ENCODE measurements around the gene OR2T8.

OR2T8 gene, protein sequence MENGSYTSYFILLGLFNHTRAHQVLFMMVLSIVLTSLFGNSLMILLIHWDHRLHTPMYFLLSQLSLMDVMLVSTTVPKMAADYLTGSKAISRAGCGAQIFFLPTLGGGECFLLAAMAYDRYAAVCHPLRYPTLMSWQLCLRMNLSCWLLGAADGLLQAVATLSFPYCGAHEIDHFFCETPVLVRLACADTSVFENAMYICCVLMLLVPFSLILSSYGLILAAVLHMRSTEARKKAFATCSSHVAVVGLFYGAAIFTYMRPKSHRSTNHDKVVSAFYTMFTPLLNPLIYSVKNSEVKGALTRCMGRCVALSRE

DNA sequence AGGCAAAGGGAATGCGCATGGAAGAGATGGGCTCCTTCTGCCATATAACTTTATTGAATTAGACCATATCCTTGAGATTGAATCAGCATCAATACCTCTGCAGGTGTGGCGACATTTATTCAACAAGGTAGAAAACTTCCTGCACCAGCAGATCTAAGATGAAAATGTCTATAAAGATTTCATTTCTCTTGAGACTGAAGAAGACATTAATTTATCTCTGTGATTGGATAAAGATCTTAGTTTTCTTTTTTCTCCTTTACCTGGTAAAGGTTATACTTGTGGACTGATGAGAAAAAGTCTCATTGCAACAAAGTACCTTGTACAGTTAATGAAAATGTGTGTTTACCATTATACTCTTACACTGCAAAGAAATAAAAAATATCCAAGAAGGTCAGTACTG, at the start of gene OR2T8:
OR2T8 (plus strand) TSS at position 301 of the 400 bp plus-strand sequence. CDS start 766 bp downstream, outside the sequence.
- no peak for DNase-seq

DNA sequence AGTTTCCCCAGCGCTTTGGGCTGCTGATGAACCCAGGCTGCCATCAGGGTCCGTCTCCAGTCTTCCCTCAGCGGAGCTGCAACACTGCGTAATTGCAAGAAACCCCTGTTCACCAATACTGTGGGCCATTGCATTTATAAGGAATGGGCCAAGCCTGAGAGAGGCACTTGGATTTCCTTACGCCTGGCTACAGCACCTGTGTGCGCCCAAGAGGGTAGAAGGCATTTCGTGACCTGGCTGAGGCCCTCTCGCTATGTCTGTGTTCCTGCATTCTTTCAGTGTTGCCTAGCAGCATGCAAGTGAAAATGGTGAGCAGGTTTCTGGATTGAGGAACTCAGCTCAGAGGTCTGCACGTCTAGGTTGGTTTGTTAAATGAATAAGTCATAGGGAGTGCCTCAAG, 36.7 kb upstream of the OR2T8 start:
- DNase-seq, result no peak

DNA sequence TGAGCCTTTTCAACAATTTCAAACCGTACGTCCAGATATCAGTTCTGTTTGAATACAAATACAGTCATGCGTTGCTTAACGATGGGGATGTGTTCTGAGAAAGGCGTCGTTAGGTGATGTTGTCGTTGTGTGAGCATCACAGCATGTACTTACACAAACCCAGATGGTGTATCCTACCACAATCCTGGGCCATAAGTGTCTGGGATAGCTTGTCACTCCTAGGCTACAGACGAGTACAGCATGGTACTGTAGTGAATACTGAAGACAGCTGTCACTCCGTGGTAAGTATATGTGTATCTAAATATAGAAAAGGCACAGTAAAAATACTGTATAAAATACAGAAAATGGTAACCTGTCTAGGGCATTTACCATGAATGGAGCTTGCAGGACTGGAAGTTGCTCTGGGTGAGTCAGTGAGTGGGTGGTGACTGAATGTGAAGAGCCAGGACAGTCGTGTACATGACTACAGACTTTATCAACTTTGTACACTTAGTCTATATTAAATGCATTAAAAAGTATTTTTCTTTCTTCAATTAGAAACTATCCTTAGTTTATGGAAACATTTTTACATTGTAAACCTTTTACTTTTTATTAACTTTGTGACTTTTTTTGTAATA, 35.1 kb upstream of the OR2T8 start:
- peak; percentile 9 to 26 for DNase-seq

DNA sequence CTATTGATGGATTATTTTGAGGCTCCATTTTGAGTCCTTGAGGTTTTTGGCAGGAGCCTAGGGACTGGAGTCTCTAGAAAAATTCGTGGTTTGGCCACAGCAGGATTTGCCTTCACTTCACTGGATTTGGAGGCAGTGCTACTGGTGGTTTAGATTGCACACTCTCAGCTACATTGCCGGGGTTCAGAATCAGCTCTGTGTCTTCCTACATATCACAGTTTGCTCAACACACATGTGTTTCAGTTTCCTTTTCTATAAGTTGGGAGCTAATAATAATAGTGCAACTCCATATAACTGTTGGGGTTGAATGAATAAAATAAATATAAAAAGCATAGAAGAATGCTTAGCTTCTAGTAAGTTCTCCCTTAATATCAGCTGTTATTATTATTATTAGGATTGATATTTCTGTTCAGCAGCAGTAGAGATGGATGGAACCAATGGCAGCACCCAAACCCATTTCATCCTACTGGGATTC, 24.9 kb upstream of the OR2T8 start, which contains the start of gene OR2W3:
OR2W3 (plus strand) TSS at position 425 of the 475 bp plus-strand sequence; CDS start at position 425, 0 bp downstream.
- DNase-seq, result no peak

DNA sequence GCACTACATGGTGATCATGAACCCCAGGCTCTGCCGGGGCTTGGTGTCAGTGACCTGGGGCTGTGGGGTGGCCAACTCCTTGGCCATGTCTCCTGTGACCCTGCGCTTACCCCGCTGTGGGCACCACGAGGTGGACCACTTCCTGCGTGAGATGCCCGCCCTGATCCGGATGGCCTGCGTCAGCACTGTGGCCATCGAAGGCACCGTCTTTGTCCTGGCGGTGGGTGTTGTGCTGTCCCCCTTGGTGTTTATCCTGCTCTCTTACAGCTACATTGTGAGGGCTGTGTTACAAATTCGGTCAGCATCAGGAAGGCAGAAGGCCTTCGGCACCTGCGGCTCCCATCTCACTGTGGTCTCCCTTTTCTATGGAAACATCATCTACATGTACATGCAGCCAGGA, 24.1 kb upstream of the OR2T8 start:
- DNase-seq, result no peak

DNA sequence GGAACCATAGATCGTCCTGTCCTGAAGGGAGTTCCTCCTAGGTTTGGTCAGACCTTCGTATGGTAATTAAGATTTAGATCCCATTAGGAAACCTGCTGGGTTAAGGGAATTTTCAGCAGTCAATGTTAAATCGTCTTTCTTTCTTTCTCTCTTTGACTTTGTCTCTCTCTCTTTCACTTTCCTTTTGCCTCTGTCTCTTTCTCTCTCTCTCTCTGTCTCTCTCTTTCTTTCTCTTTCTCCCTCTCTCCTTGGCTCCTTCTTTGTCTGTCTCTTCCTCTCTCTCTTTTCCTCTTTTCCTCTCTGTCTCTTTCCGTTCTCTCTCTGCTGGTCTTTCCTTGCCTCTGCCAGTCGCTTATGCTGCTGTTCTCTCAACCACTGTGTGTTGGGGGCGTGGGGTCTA, 15.9 kb upstream of the OR2T8 start:
- no peak for DNase-seq

DNA sequence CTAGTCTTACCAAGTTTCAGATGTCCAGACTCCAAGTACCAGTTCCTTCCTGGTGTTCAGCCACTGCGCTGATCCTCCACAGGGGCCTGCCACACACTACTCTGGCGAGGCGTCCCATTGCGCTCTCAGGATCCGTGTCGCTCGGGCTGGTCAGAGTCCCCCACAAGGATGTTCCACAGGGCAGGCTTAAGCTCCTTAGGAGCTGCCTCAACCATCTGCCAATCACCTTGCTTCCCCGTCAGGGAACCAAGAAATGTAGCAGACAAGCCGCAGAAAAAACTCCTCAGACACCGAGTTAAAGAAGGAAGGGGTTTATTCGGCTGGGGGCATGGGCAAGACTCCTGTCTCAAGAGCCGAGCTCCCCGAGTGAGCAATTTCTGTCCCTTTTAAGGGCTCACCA, 14.9 kb upstream of the OR2T8 start:
- no peak for DNase-seq

DNA sequence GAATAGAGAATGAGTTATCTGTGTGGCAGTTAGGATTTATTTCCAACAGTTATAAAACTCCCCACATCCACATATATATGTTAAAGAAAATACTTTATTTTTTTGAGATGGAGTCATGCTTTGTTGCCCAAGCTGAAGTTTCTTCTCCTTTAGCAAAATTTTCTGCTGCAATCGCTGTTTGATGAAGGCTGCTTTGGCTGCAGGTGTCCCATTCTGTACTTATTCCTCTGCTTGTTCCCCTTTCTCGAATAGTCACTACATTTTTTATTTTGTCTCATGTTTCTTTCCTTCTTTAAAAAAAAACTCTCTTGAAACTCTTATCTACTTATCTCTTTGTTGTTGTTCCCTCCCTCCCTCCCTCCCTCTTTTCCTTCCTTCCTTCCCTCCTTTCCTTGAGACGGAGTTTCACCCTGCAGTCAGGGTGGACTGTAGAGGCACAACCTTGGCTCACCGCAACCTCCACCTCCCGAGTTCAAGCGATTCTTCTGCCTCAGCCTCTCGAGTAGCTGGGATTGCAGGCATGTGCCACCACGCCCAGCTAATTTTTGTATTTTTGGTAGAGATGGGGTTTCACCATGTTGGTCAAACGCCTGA, 14.0 kb upstream of the OR2T8 start:
- DNase-seq, result peak in 1 of 2 donors; percentile 11

DNA sequence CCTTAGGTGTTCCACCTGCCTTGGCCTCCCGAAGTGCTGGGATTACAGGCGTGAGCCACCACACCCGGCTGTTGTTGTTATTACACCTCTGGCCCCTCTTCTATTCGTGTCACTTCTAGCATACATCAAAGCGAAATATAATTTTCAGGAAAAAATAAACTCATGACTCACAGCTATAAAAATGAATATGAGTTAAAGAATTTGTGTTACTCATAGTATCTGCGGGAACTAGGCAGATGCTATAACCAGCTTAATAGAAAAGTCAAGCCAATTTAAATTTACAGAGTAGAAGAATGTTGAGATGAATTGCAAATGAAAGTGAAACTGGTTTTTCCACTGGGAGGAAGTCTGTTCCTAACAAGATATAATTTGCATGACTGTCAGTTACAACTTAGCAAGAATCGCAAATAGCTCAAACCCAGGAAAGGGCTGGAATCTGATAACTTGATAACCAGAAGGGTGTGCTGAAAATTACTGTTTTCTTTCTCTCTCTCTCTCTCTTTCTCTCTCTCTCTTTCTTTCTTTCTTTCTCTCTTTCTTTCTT, 13.5 kb upstream of the OR2T8 start:
- DNase-seq, result peak; percentile 47 to 50

DNA sequence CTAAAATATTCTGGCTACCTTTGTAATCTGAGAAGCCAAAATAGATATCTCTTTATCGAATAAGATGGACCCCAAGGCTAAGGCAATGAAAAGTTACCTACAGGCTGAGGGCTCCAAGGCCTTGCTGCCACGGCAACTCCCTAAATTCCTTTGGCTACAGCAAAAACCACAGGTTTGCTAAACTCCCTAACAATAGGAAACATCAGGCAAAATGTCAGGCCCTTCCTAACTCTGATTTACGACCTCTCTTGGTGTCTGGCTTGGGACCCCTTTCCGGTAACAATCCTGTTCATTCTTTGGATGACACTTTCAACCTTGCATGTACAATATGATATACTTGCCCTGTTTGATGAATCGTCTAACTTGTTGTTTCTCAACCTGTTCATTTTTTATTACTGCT, 11.3 kb upstream of the OR2T8 start:
- no peak for DNase-seq

DNA sequence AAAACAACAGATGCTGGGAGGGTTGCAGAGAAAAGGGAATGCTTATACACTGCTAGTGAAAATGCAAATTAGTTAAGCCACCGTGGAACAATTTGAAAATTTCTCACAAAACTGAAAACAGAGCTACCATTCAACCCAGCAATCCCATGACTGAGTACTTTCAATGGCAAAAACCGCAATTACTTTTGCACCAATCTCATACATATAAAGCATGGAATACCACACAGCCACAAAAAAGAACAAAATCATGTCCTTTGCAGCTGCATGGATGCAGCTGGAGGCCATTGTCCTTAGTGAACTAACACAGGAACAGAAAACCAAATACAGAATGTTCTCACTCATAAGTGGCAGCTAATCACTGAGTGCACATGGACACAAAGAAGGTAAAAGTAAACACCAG, 6.3 kb upstream of the OR2T8 start:
- DNase-seq, result no peak

DNA sequence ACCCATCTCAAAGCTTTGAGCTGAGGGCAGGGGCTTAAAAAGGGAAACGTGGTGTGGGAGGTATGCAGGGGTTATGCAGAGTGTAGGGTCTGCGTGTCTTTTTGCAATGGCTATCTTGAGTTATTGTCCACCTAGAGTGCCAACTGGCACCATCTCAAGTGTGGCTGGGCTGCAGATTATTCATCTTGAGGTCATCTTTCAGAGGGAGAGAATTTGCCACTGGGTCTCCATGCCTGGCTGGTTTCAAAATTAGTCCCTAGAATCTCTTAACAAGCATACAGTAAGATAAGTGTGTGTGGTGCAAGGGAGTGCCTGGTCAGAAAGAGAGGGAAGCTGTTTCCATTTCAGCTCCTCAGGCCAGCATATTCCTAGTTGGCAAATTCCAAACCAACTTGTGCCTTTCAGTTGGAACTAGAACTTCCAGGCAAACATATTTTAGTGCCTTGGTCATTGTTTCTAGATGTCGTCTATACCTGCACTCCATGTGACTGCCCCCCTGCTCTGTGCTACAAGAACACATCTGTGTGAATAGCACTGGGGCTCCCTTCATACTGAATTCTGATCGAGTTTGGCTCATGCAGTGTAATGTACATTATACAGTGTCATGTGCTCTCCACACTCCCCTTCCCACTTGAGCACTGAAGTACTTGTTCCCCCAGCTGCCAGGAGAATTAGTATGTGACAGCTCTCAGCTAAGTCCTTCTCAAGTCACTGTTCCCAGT, 5.0 kb upstream of the OR2T8 start:
- DNase-seq, result no peak

DNA sequence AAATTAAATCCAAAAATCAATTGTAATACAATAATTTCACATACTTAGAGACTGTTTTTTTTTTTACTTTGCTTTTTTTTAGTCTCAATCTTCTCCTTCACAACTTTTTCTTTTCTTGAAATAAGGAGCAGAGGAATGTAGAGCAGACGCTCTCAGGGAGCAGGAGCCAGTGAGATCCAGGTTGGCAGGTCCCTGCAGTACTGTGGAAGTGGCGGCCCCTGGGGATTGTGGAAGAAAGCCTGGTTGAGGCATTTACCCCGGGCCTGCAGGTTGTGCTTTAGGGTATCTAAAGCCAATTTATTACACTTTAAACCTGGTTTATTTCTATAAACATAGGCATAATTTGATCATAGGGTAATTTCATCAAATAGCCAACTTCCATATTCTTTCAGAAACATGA, 3.9 kb downstream of the OR2T8 start:
- no peak for DNase-seq

DNA sequence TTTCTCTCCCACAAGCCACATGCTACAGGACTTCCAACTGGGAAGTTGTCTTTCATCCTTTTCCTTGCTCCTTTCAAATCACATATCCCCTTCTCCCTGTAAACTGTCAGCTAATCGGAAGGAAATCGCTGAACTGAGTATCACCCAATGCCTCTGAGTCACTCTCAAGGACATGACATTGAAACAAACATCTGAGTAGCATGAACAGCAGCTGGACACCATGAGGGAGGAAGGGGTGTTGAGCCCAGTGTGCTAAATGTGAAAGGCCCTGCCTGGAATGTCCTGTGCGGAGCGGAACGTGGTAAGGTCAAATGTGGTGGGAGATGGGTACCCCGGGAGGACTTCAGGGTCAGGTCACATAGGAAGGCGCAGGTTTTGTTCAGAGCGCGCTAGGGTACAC, 4.8 kb downstream of the OR2T8 start, which contains the start of gene OR2AJ1:
OR2AJ1 (plus strand) TSS at position 22 of the 400 bp plus-strand sequence. CDS start 8,880 bp downstream, outside the sequence.
- DNase-seq, result no peak

DNA sequence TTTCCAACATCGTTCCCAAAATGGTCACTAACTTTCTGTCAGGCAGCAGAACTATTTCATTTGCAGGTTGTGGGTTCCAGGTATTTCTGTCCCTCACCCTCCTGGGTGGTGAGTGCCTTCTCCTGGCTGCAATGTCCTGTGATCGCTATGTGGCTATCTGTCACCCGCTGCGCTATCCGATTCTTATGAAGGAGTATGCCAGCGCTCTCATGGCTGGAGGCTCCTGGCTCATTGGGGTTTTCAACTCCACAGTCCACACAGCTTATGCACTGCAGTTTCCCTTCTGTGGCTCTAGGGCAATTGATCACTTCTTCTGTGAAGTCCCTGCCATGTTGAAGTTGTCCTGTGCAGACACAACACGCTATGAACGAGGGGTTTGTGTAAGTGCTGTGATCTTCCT, 13.9 kb downstream of the OR2T8 start:
- DNase-seq, result no peak

DNA sequence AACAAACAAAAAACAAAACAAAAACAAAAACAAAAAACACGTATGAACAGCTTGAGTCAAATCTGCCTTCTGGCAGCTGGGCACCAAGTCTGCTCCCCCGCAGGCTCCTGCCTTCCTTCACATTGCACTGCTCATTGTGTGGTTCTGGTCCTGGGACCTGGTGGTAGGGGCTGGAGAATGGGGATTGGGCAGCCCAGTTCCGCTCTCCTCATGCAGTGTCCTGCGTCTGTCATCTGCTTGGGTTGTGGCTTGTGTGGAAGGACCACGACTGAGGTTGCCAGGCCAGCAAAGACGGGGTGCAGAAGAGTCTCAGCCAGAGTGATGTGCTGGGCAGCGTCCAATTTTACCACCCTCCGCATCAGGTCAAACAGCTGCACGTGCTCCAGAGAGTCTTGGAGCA, 15.7 kb downstream of the OR2T8 start:
- DNase-seq, result no peak

DNA sequence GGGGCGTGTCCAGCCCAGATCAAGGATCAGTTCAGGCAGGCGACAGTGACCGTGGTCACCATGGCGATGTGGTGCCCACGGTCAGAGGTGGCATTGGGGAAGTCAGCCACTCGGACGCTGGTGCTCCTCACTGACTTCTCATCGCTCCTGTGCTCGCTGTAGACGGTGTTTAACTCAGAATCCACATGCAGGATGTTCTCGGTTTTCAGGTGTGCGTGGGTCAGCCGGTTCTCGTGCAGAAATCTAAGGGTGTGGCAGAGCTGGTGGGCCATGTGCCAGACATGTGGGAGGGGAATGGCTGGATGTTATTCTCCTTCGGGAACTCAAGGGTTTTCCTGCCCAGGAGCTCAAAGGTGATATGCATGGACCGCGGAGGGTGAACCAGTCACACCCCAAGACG, 16.4 kb downstream of the OR2T8 start:
- no peak for DNase-seq

DNA sequence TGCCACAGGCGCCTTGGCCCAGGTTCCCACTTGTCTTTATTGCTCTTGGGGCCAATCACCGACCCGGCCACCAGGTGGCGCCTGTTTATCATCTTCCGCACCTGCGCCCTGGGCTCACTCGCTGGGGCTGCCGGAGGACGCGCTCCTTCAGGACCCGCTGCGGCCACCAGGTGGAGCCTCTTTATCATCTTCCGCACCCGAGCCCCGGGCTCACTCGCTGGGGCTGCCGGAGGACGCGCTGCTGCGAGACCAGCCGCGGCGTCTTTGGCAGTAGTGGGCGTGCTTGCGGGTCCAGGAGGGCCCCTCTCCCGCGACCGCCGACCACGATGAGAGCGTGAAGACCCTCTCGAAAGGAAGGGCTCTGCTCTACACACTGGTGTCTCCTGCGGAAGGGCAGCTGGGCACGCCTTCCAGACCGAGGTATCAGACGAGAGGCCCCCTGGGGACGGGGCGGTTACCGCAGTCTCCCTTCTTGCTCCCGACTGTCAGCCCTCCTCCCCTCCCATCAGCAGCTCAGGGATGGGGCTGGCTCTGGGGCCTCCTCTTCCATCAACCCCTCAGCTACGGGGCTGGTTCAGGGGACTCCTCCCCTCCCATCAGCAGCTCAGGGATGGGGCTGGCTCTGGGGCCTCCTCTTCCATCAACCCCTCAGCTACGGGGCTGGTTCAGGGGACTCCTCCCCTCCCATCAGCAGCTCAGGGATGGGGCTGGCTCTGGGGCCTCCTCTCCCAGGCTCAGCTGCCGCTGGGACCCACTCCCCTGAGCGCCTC, 17.1 kb downstream of the OR2T8 start:
- peak; percentile 78 to 96 for DNase-seq

DNA sequence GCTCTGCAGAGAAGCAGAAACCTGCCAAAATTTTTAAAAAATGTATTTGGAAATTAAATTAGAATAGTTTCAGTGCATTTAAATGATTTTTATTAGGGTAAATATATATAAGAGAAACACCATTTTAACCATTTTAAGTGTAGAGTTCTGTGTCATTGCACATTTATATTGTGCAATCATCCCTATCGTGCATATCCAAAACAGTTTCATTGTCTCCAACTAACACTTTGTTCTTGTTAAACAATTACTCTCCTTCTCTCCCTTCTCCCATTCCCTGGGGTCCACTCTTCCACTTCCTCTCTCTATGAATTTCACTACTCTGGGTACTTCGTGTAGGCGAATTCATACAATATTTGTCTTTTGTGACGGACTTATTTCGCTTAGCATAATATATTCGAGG, 22.6 kb downstream of the OR2T8 start:
- no peak for DNase-seq

DNA sequence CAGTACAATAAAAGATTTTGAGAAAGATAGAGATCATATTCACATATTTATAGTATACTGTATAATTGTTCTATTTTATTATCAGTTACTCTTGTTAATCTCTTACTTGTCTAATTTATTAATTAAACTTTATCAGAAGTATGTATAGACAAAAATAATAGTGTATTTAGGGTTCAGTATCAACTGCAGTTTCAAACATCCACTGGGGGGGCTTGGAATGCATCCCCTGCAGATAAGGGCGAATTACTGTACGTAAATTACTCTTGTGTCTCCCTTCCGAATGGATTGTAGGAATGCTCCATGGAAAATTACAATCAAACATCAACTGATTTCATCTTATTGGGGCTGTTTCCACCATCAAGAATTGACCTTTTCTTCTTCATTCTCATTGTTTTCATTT, 28.5 kb downstream of the OR2T8 start, which contains the start of gene OR2L8:
OR2L8 (plus strand) TSS at position 301 of the 400 bp plus-strand sequence; CDS start at position 301, 0 bp downstream.
- DNase-seq, result no peak

DNA sequence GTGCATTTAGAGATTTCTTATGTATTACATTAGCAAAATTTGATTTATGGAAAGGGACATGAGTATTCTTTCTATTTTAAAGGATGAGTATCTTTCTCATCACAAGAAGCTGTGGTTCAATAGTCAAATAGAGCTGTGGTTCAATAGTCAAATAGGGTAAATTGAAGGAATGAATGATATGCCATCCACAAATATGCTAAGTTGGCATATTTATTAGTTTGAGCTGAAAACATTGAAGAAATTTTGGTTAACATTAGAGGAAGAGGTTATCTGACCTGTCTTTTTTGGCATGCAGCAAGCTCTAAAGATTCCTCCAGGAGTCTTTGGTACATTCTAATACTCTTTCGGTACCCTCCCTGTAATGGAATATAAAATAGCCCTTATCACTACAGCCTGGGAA, 33.4 kb downstream of the OR2T8 start:
- no peak for DNase-seq

DNA sequence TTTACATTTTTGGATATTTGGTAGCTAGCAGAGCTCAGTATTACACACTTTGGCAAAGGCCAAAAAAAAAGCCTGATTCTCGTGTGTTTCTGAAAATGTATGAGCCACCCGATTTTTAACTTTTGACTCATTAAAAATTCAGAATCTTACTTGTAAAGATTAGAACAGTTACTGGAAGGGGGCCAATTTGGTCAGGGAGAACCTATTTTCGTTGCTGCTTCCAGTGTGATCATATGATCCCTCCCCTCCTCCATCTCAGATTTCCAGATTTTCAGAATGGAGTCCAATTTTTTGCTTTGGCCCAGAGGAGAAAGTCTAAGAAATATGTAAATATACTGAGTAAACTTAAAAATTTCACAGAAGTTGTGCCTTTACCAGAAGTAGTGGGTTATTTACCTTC, 41.7 kb downstream of the OR2T8 start:
- DNase-seq, result no peak
